ENCODE results near the gene NLRC5.

NLRC5 gene

GRCh38 chr16:56950881-56951771 lies 38.2 kb upstream of the NLRC5 start:
- Histone ChIP-seq H3K9me3 (no peaks in the 10 kb centered on the region; the same call in 1 of the 2 replicates), H3K4me3 (no peak overlapping the region), H3K27me3 (ENCODE audit: low read depth) (no peaks in the 10 kb centered on the region), H3K36me3 (replicated peaks) (no peaks in the 10 kb centered on the region; the same call in 1 of the 2 replicates), H3K4me1 (no peaks in the 10 kb centered on the region)
- in situ Hi-C loops (cut with MboI; ENCODE audit: low sequenced_read_pairs): no loop called here
- peak; percentile 53 to 78 for DNase-seq (ENCODE audit: low spot score in 2 of 2)

- no peak overlapping the region for H3K4me3 ChIP-seq
- no peaks in the 10 kb centered on the region for H3K4me1 ChIP-seq
- in situ Hi-C loops (cut with MboI; ENCODE audit: low sequenced_read_pairs): no loop called here
- no peaks in the 10 kb centered on the region; the same call in 1 of the 2 replicates for H3K9me3 ChIP-seq
- DNase-seq (ENCODE audit: low spot score in 2 of 2): no peak
- H3K27me3 ChIP-seq (ENCODE audit: low read depth): no peaks in the 10 kb centered on the region
- no peaks in the 10 kb centered on the region; the same call in 1 of the 2 replicates for H3K36me3 ChIP-seq (replicated peaks)
These were observed 36.4 kb upstream of the NLRC5 start for GRCh38 chr16:56953006-56953405.

DNA sequence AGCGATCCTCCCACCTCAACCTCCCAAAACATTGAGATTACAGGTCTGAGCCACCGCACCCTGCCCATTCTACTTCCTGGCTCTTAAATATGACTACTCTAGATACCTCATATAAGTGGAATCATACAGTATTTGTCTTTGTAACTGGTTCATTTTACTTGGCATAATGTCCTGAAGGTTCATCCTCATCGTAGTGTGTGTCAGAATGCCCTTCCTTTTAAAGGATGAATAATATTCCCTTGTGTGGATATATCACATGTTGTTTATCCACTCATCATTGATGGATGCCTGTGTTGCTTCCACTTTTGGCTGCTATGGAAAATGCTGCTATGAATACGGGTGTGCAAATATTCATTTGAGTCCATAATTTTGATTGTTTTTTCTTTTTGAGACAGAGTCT lies 33.3 kb upstream of the NLRC5 start:
- no peaks in the 10 kb centered on the region for H3K27me3 ChIP-seq (ENCODE audit: low read depth)
- no peaks in the 10 kb centered on the region for H3K4me1 ChIP-seq
- in situ Hi-C loops (cut with MboI; ENCODE audit: low sequenced_read_pairs): no loop called here
- H3K9me3 ChIP-seq: no peaks in the 10 kb centered on the region; the same call in 1 of the 2 replicates
- no peaks in the 10 kb centered on the region for H3K36me3 ChIP-seq (replicated peaks)
- DNase-seq (ENCODE audit: low spot score in 2 of 2): no peak
- H3K4me3 ChIP-seq: no peak overlapping the region

- H3K36me3 ChIP-seq (replicated peaks): no peaks in the 10 kb centered on the region
- in situ Hi-C loops (cut with MboI; ENCODE audit: low sequenced_read_pairs): no loop called here
- H3K27me3 ChIP-seq (ENCODE audit: low read depth): no peaks in the 10 kb centered on the region
- no peaks in the 10 kb centered on the region for H3K4me1 ChIP-seq
- H3K9me3 ChIP-seq: no peaks in the 10 kb centered on the region; the same call in 1 of the 2 replicates
- no peak overlapping the region for H3K4me3 ChIP-seq
- DNase-seq (ENCODE audit: low spot score in 2 of 2): no peak
These were observed 32.6 kb upstream of the NLRC5 start for GRCh38 chr16:56956756-56957155.

GRCh38 chr16:56960681-56961281 lies 28.6 kb upstream of the NLRC5 start:
- Histone ChIP-seq H3K36me3 (replicated peaks) (no peaks in the 10 kb centered on the region), H3K4me3 (no peak overlapping the region), H3K9me3 (no peaks in the 10 kb centered on the region), H3K4me1 (peaks cover 9% of the 10 kb centered on the region), H3K27me3 (ENCODE audit: low read depth) (no peaks in the 10 kb centered on the region)
- no peak for DNase-seq (ENCODE audit: low spot score in 2 of 2)
- in situ Hi-C loops (cut with MboI; ENCODE audit: low sequenced_read_pairs): no loop called here

GRCh38 chr16:56961386-56961785 lies 28.0 kb upstream of the NLRC5 start:
- H3K36me3 ChIP-seq (replicated peaks): no peaks in the 10 kb centered on the region
- no peak for DNase-seq (ENCODE audit: low spot score in 2 of 2)
- H3K27me3 ChIP-seq (ENCODE audit: low read depth): no peaks in the 10 kb centered on the region
- in situ Hi-C loops (cut with MboI; ENCODE audit: low sequenced_read_pairs): no loop called here
- no peak overlapping the region for H3K4me3 ChIP-seq
- no peaks in the 10 kb centered on the region for H3K9me3 ChIP-seq
- H3K4me1 ChIP-seq: peaks cover 9% of the 10 kb centered on the region

DNA sequence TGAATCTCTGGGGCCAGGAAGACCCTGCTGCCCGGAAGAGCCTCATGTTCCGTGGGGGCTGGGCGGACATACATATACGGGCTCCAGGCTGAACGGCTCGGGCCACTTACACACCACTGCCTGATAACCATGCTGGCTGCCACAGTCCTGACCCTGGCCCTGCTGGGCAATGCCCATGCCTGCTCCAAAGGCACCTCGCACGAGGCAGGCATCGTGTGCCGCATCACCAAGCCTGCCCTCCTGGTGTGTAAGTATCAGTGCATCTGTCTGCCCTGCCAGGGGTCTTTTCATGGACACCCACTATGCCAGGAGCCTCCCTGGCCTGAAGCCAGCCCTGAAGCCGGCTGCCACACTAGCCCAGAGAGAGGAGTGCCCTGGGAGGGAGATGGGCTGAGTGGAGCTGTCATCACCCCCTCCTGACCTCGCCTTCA lies 27.5 kb upstream of the NLRC5 start, which contains the start of gene CETP:
Gene CETP, plus strand, starts transcription at position 100 of the 431 bp plus-strand sequence. Its CDS starts 30 bp downstream, at position 130.
- Histone ChIP-seq H3K27me3 (ENCODE audit: low read depth) (no peaks in the 10 kb centered on the region), H3K9me3 (no peaks in the 10 kb centered on the region), H3K4me1 (peaks cover 9% of the 10 kb centered on the region), H3K4me3 (no peak within 1 kb of the TSS), H3K36me3 (replicated peaks) (no peaks in the 10 kb centered on the region)
- no peak for DNase-seq (ENCODE audit: low spot score in 2 of 2)
- in situ Hi-C loops (cut with MboI; ENCODE audit: low sequenced_read_pairs): no loop called here

- no peak overlapping the region for H3K4me3 ChIP-seq
- H3K36me3 ChIP-seq (replicated peaks): no peaks in the 10 kb centered on the region
- peaks cover 9% of the 10 kb centered on the region for H3K4me1 ChIP-seq
- in situ Hi-C loops (cut with MboI; ENCODE audit: low sequenced_read_pairs): no loop called here
- no peaks in the 10 kb centered on the region for H3K9me3 ChIP-seq
- DNase-seq (ENCODE audit: low spot score in 2 of 2): peak; percentile 85 to 98
- H3K27me3 ChIP-seq (ENCODE audit: low read depth): no peaks in the 10 kb centered on the region
These were observed 24.9 kb upstream of the NLRC5 start for GRCh38 chr16:56964243-56965148.

- H3K36me3 ChIP-seq (replicated peaks): no peaks in the 10 kb centered on the region
- H3K9me3 ChIP-seq: no peaks in the 10 kb centered on the region
- no peaks in the 10 kb centered on the region for H3K27me3 ChIP-seq (ENCODE audit: low read depth)
- no peak for DNase-seq (ENCODE audit: low spot score in 2 of 2)
- in situ Hi-C loops (cut with MboI; ENCODE audit: low sequenced_read_pairs): no loop called here
- H3K4me1 ChIP-seq: peaks cover 9% of the 10 kb centered on the region
- H3K4me3 ChIP-seq: no peak overlapping the region
These were observed 23.9 kb upstream of the NLRC5 start for GRCh38 chr16:56965149-56966092.

GRCh38 chr16:56966093-56966475 lies 23.3 kb upstream of the NLRC5 start:
- Histone ChIP-seq H3K4me1 (peaks cover 9% of the 10 kb centered on the region), H3K36me3 (replicated peaks) (no peaks in the 10 kb centered on the region), H3K27me3 (ENCODE audit: low read depth) (no peaks in the 10 kb centered on the region), H3K9me3 (no peaks in the 10 kb centered on the region), H3K4me3 (no peak overlapping the region)
- in situ Hi-C loops (cut with MboI; ENCODE audit: low sequenced_read_pairs): no loop called here
- DNase-seq (ENCODE audit: low spot score in 2 of 2): no peak

- Histone ChIP-seq H3K4me1 (peaks cover 9% of the 10 kb centered on the region), H3K36me3 (replicated peaks) (no peaks in the 10 kb centered on the region), H3K9me3 (no peaks in the 10 kb centered on the region), H3K4me3 (no peak overlapping the region), H3K27me3 (ENCODE audit: low read depth) (no peaks in the 10 kb centered on the region)
- DNase-seq (ENCODE audit: low spot score in 2 of 2): no peak
- in situ Hi-C loops (cut with MboI; ENCODE audit: low sequenced_read_pairs): no loop called here
These were observed 21.6 kb upstream of the NLRC5 start for GRCh38 chr16:56967733-56968132.

- DNase-seq (ENCODE audit: low spot score in 2 of 2): no peak
- in situ Hi-C loops (cut with MboI; ENCODE audit: low sequenced_read_pairs): no loop called here
- Histone ChIP-seq H3K36me3 (replicated peaks) (no peaks in the 10 kb centered on the region), H3K9me3 (no peaks in the 10 kb centered on the region), H3K4me3 (no peak overlapping the region), H3K27me3 (ENCODE audit: low read depth) (no peaks in the 10 kb centered on the region), H3K4me1 (peaks cover 5% of the 10 kb centered on the region)
These were observed 19.6 kb upstream of the NLRC5 start for GRCh38 chr16:56969769-56970168.
